ENCODE results near the gene RAP1A. TPM values are rescaled to one million over a fixed set of nuclear protein-coding genes. Genes with fewer than 3 reads are reported as not detected.
A peak's percentile ranks its signal among the peaks of the same experiment; 100 is the strongest.

Gene RAP1A
- total RNA-seq, 1 donor = 17.0 TPM

GRCh38 chr1:111621050-111621449, 1.5 kb downstream of the RAP1A start:
- peaks cover 42% of the 10 kb centered on the region for H4K20me1 ChIP-seq (ENCODE audit: insufficient read depth, low read length)

GRCh38 chr1:111622166-111622565, 2.6 kb downstream of the RAP1A start:
- no peak overlapping the region for H3K4me3 ChIP-seq (ENCODE audit: insufficient read depth, low read length)
- H3K27ac ChIP-seq (ENCODE audit: low read depth, low read length) = no peak overlapping the region
- H3K4me1 ChIP-seq (ENCODE audit: insufficient read depth, low read length) = peaks cover 17% of the 10 kb centered on the region
- H3K4me2 ChIP-seq (ENCODE audit: insufficient read depth, low read length) = no peak overlapping the region
- H4K20me1 ChIP-seq (ENCODE audit: insufficient read depth, low read length) = peaks cover 53% of the 10 kb centered on the region
- TF ChIP-seq CTCF (IDR thresholded peaks at IDR 0.05; ENCODE audit: extremely low read depth, low read depth, low read length) = no peak
- DNase-seq (ENCODE audit: insufficient read length, low spot score, missing footprints) = no peak
- H3K79me2 ChIP-seq (ENCODE audit: insufficient read depth, low read length) = peaks cover 73% of the 10 kb centered on the region
- H3K9me3 ChIP-seq (ENCODE audit: low read depth, low read length) = no peaks in the 10 kb centered on the region
- no peak overlapping the region for H2AFZ ChIP-seq (ENCODE audit: low read length)
- H3K36me3 ChIP-seq (ENCODE audit: insufficient read depth, low read length) = no peaks in the 10 kb centered on the region
- H3K27me3 ChIP-seq (ENCODE audit: insufficient read depth, low read length) = no peaks in the 10 kb centered on the region

More at GRCh38 chr1:111621050-111621449, 1.5 kb downstream of the RAP1A start:
- Histone ChIP-seq H3K4me3 (ENCODE audit: insufficient read depth, low read length) (peak overlapping the region; percentile 79), H3K27ac (ENCODE audit: low read depth, low read length) (peak overlapping the region; percentile 76), H3K79me2 (ENCODE audit: insufficient read depth, low read length) (peaks cover 61% of the 10 kb centered on the region), H3K4me2 (ENCODE audit: insufficient read depth, low read length) (peak overlapping the region; percentile 85), H3K36me3 (ENCODE audit: insufficient read depth, low read length) (no peaks in the 10 kb centered on the region), H3K9me3 (ENCODE audit: low read depth, low read length) (no peaks in the 10 kb centered on the region), H3K27me3 (ENCODE audit: insufficient read depth, low read length) (no peaks in the 10 kb centered on the region), H3K4me1 (ENCODE audit: insufficient read depth, low read length) (peaks cover 17% of the 10 kb centered on the region), H2AFZ (ENCODE audit: low read length) (no peak overlapping the region)
- DNase-seq (ENCODE audit: insufficient read length, low spot score, missing footprints) = peak; percentile 74
- TF ChIP-seq CTCF (IDR thresholded peaks at IDR 0.05; ENCODE audit: extremely low read depth, low read depth, low read length) = no peak

- Histone ChIP-seq H3K27me3 (ENCODE audit: insufficient read depth, low read length) (no peaks in the 10 kb centered on the region), H3K27ac (ENCODE audit: low read depth, low read length) (no peak overlapping the region), H2AFZ (ENCODE audit: low read length) (no peak overlapping the region), H3K4me1 (ENCODE audit: insufficient read depth, low read length) (peaks cover 13% of the 10 kb centered on the region), H3K79me2 (ENCODE audit: insufficient read depth, low read length) (peaks cover 93% of the 10 kb centered on the region), H3K9me3 (ENCODE audit: low read depth, low read length) (no peaks in the 10 kb centered on the region), H3K4me2 (ENCODE audit: insufficient read depth, low read length) (no peak overlapping the region), H3K36me3 (ENCODE audit: insufficient read depth, low read length) (no peaks in the 10 kb centered on the region), H3K4me3 (ENCODE audit: insufficient read depth, low read length) (no peak overlapping the region), H4K20me1 (ENCODE audit: insufficient read depth, low read length) (peaks cover 60% of the 10 kb centered on the region)
- no peak for DNase-seq (ENCODE audit: insufficient read length, low spot score, missing footprints)
- TF ChIP-seq CTCF (IDR thresholded peaks at IDR 0.05; ENCODE audit: extremely low read depth, low read depth, low read length) = no peak
These were observed 4.8 kb downstream of the RAP1A start for GRCh38 chr1:111624382-111624781.

- H3K36me3 ChIP-seq (ENCODE audit: insufficient read depth, low read length) = no peaks in the 10 kb centered on the region
- peaks cover 13% of the 10 kb centered on the region for H3K4me1 ChIP-seq (ENCODE audit: insufficient read depth, low read length)
- no peak for TF ChIP-seq CTCF (IDR thresholded peaks at IDR 0.05; ENCODE audit: extremely low read depth, low read depth, low read length)
- DNase-seq (ENCODE audit: insufficient read length, low spot score, missing footprints) = no peak
- no peak overlapping the region for H2AFZ ChIP-seq (ENCODE audit: low read length)
- no peaks in the 10 kb centered on the region for H3K9me3 ChIP-seq (ENCODE audit: low read depth, low read length)
- H3K4me3 ChIP-seq (ENCODE audit: insufficient read depth, low read length) = no peak overlapping the region
- no peak overlapping the region for H3K27ac ChIP-seq (ENCODE audit: low read depth, low read length)
- peaks cover 66% of the 10 kb centered on the region for H4K20me1 ChIP-seq (ENCODE audit: insufficient read depth, low read length)
- H3K27me3 ChIP-seq (ENCODE audit: insufficient read depth, low read length) = no peaks in the 10 kb centered on the region
- peaks cover 97% of the 10 kb centered on the region for H3K79me2 ChIP-seq (ENCODE audit: insufficient read depth, low read length)
- H3K4me2 ChIP-seq (ENCODE audit: insufficient read depth, low read length) = no peak overlapping the region
These were observed 5.7 kb downstream of the RAP1A start for GRCh38 chr1:111625276-111625675.

Measured in osteoblast (primary cell).